Measurements from ENCODE around the gene CTRL.

Gene CTRL

GRCh38 chr16:67943619-67944504 lies 12.2 kb upstream of the CTRL start, which contains the start of gene LCAT:
TSS of gene LCAT (minus strand) at chr16:67944120. CDS start at chr16:67944101, 19 bp downstream.
- no peak for TF ChIP-seq CTCF (IDR thresholded peaks at IDR 0.05; ENCODE audit: low read depth, low read length, missing control alignments)
- DNase-seq (ENCODE audit: low read depth): no peak
- no peak within 1 kb of the TSS for H3K4me3 ChIP-seq (ENCODE audit: low read depth, low read length)

DNA sequence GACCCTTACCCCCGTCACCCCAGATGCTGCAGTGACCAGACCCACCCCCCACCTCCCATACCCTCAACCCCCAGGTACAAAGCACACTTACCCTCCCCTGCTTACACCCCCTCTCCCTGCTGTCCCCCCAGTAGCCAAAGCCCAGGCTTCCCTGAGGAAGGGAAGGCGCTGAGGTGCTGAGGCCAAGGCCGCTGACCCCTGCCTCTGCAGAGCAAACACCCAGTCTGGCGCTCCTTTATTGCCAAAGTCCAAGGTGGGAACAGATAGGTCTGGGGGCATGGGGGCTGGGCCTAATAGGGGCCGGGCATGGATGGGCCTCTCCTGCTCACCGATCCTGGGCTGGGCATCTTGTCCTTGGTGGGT lies 11.6 kb upstream of the CTRL start:
- H3K4me3 ChIP-seq (ENCODE audit: low read depth, low read length): no peak overlapping the region
- TF ChIP-seq CTCF (IDR thresholded peaks at IDR 0.05; ENCODE audit: low read depth, low read length, missing control alignments): no peak
- no peak for DNase-seq (ENCODE audit: low read depth)

GRCh38 chr16:67942510-67943255 lies 11.0 kb upstream of the CTRL start:
- no peak for DNase-seq (ENCODE audit: low read depth)
- no peak for TF ChIP-seq CTCF (IDR thresholded peaks at IDR 0.05; ENCODE audit: low read depth, low read length, missing control alignments)

DNA sequence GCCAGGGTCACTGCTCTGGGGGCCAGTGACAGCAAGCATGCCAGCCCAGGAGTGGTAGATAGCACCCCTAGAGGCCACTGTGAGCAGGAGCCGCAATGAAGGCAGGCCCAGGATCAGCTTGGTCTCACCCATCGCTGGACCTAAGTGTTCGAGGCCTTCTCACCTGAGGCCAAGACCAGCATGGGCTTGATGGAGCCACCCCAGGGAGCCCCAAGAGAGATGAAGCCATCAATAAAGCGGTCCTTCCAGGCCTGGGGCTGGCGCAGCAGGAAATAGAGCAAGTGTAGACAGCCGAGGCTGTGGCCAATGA lies 10.5 kb upstream of the CTRL start:
- no peak for DNase-seq (ENCODE audit: low read depth)
- H3K4me3 ChIP-seq (ENCODE audit: low read depth, low read length): no peak overlapping the region
- TF ChIP-seq CTCF (IDR thresholded peaks at IDR 0.05; ENCODE audit: low read depth, low read length, missing control alignments): peak; percentile 93

More at GRCh38 chr16:67942510-67943255, 11.0 kb upstream of the CTRL start:
- no peak overlapping the region for H3K4me3 ChIP-seq (ENCODE audit: low read depth, low read length)

DNA sequence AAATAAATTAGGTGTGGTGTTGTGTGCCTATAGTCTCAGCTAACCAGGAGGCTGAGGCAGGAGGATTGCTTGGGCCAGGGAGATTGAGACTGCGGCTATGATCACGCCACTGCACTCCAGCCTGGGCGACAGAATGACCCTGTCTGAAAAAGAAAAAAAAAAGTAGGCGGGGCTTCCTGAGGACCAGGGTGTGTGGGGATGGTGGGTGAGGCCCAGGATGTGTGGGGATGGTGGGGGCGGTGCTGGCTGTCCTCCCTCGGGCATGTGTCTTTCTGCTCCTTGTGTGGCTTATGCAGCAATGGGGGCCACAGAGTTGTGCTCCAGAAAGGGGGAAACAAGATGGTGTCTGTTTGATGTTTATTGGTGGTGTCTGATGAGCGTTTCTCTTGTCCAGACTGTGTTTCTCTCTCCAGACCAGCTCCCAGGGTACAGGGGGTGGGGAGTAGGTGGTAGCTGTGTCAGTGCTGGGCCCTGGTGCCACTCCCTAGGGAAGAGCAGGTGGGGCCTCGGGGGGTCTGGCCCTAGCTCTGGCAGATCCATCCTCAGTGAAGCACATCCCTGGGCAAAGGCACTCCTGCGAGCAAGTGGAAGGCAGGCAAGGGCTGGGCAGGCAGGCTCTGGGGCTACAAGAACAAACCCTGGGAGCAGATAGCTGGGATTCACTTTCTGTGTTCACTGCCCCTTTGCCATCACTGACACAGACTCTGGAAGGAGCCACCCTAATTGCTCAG lies 10.0 kb upstream of the CTRL start:
- DNase-seq (ENCODE audit: low read depth): no peak
- no peak overlapping the region for H3K4me3 ChIP-seq (ENCODE audit: low read depth, low read length)
- no peak for TF ChIP-seq CTCF (IDR thresholded peaks at IDR 0.05; ENCODE audit: low read depth, low read length, missing control alignments)

DNA sequence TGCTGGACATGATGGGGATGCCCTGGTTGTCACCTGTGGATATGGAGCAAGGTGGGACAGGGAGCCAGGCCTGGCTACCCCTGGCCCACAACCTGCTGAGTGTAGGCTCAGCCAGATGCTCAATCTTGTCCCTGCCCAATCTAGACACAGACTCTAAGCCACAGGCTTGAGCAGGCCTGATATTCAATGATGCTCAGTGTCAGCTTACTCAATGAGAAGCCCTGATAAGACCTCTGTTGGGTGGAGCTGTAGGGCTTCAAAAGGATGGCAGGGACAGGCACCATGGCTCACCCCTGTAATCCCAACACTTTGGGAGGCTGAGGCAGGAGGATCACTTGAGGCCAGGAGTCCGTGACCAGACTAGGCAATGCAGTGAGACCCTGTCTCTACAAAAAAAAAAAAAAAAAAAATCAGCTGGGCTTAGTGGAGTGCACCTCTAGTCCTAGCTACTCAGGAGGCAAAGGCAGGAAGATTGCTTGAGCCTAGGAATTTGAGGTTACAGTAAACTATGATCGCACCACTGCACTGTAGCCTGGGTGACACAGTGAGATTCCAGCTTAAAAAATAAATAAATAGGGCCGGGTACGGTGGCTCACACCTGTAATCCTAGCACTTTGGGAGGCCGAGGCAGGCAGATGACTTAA lies 8.9 kb upstream of the CTRL start:
- H3K4me3 ChIP-seq (ENCODE audit: low read depth, low read length): no peak overlapping the region
- DNase-seq (ENCODE audit: low read depth): no peak
- TF ChIP-seq CTCF (IDR thresholded peaks at IDR 0.05; ENCODE audit: low read depth, low read length, missing control alignments): no peak

All from GM12864 (cell line).